Motor neuron (in vitro differentiated cells): ENCODE measurements around the gene AMT. TPM values are rescaled to one million over a fixed set of nuclear protein-coding genes. Genes with fewer than 3 reads are reported as not detected.

Experiments
- ATAC-seq, 8 experiments: fragments of 200-7000 bp; cut with Tn5 transposase; replicated peaks in 6 of 8; 2 replicates each; pipeline ENCODE4 v1.8.0; 2021; ENCODE audit warnings: mild to moderate bottlenecking in 8 of 8, moderate library complexity in 8 of 8
- H3K27ac ChIP-seq, 2 donors: fragments of 250-450 bp; sonication (Bioruptor Pico); 2 replicates each; pipeline ENCODE4 v1.9.0; 2021; ENCODE audit warnings: antibody characterized with exemption in 2 of 2, mild to moderate bottlenecking in 2 of 2, moderate library complexity in 1 of 2
- H3K4me1 ChIP-seq, 2 donors: fragments of 250-450 bp; sonication (Bioruptor Pico); replicated peaks in 1 of 2; 2 replicates each; pipeline ENCODE4 v1.6.1; 2021; ENCODE audit warnings: antibody characterized with exemption in 2 of 2, mild to moderate bottlenecking in 2 of 2, moderate library complexity in 1 of 2
- H3K4me3 ChIP-seq, 5 donors: fragments of 250-450 bp; sonication (Bioruptor Pico); 2 replicates each; pipeline ENCODE4 v1.9.0; 2021; ENCODE audit warnings: antibody characterized with exemption in 5 of 5, mild to moderate bottlenecking in 5 of 5, moderate library complexity in 4 of 5
- WGBS, 10 experiments: fragments of 450-650 bp; shearing (Covaris generic); methylation state at CpG; one replicate each; pipeline ENCODE4 v1.0.0; 2022; 5-methylcytosine and 5-hydroxymethylcytosine counted together
- in situ Hi-C, 9 experiments: fragments of 400-800 bp; cut with MboI; loops; one replicate each; pipeline ENCODE4 v1.15.0; 2021; ENCODE audit warnings: low sequenced_read_pairs in 9 of 9, low pct_unique_long_range_greater_than_20kb in 2 of 9; ENCODE audit not compliant: unreplicated experiment in 9 of 9
- total RNA-seq, 8 experiments: library from RNA; unstranded; fragments of 300-600 nt; gene quantifications; 2 replicates each; pipeline versions ENCODE4 v1.2.3 to v1.2.4, GENCODE V29; 2022

AMT gene
- total RNA-seq, 8 experiments from 2014 or later, result 2.4 to 16.1 (median 11.4) TPM

- WGBS, 10 experiments, result 93 to 100% (median 100%) methylated on average over 1 to 2 of the region's 3 CpGs; no CpG with 5 or more reads in 7 of the 10 experiments
- Histone ChIP-seq H3K27ac (no peak overlapping the region), H3K4me3 (no peak overlapping the region), H3K4me1 (peaks cover 5 to 25% of the 10 kb centered on the region in 2 donors)
- no peak for ATAC-seq
- in situ Hi-C loops, result no loop called here
These were observed 34.2 kb upstream of the AMT start for GRCh38 chr3:49456466-49456865.

DNA sequence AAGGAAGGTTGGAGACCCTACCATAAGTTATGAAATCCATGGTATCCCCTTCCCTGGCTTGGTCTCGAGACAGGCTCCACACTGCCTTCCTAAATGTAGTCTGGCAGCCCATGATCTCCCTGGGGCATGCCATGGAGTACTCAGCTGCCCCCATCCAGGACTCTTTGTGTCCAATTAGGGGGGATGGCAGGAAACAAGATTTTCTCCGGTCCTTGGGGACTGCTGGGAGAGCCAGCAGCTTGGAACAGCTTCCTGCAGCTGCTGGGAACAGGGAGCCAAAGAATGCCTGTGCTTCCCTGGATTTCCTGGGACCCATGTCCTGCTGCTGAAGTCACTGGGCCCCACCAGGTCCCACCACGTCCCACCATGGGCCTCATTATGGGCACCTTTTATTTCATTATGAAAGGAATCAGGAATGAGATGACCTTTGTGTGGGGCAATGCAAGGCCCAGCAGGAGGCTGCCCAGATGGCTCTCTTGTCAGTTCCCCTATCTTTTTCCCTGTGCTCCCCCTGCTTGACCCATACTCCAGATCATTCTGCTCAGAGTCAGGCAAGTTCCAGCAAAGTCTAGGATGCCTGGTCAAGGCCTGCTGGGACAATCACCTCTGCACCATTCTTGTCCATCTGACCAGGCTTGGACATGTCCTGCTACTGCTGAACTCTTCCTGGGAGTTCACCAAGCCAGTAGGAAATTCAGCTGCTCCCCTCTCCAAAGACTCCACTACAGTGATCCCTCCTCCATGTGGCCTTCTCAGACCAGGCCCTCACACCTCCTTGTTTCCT, 32.8 kb upstream of the AMT start:
- 50 to 100% (median 76%) methylated on average over 1 to 2 of the region's 3 CpGs; no CpG with 5 or more reads in 5 of the 10 experiments for WGBS, 10 experiments
- in situ Hi-C loops, result no loop called here

GRCh38 chr3:49454458-49454857, 32.2 kb upstream of the AMT start:
- Histone ChIP-seq H3K27ac (no peak overlapping the region), H3K4me1 (peaks cover 0 to 9% of the 10 kb centered on the region in 2 donors), H3K4me3 (no peak overlapping the region)
- peak; percentile 27 to 76 (median 54) for ATAC-seq
- in situ Hi-C loops, result no loop called here
- WGBS, 10 experiments, result 58 to 94% (median 86%) methylated on average over 2 of the region's 2 CpGs; no CpG with 5 or more reads in 7 of the 10 experiments

More for the DNA sequence above, 32.8 kb upstream of the AMT start:
- Histone ChIP-seq H3K4me3 (no peak overlapping the region), H3K4me1 (peaks cover 0 to 12% of the 10 kb centered on the region in 2 donors), H3K27ac (no peak overlapping the region)
- peak in 2 of 8 experiments; percentile 7 to 19 for ATAC-seq

- 72 to 100% (median 88%) methylated on average over 1 to 4 of the region's 4 CpGs; no CpG with 5 or more reads in 3 of the 10 experiments for WGBS, 10 experiments
- no peak overlapping the region for H3K27ac ChIP-seq
- peaks cover 0 to 3% of the 10 kb centered on the region in 2 donors for H3K4me1 ChIP-seq
- no peak overlapping the region for H3K4me3 ChIP-seq
- ATAC-seq, result no peak
- in situ Hi-C loops, result no loop called here
These were observed 31.3 kb upstream of the AMT start for GRCh38 chr3:49453621-49454020.

GRCh38 chr3:49445391-49445790, 23.1 kb upstream of the AMT start:
- ATAC-seq, result no peak
- Histone ChIP-seq H3K27ac (no peak overlapping the region), H3K4me3 (no peak overlapping the region), H3K4me1 (peaks cover 0 to 2% of the 10 kb centered on the region in 2 donors)
- in situ Hi-C loops, result loop anchor here in 4 of 9 experiments (10.0 to 25.0 kb wide), 4 partner anchors 108 to 461 kb away; partner anchors contain the start of genes CCDC71 (in 2 of the 4), KLHDC8B (in 2 of the 4), USP4 (in 2 of the 4) and P4HTM (in 1 of the 4)
- 60 to 100% (median 88%) methylated on average over 1 to 3 of the region's 5 CpGs; no CpG with 5 or more reads in 2 of the 10 experiments for WGBS, 10 experiments

GRCh38 chr3:49434731-49435130, 12.5 kb upstream of the AMT start:
- WGBS, 10 experiments, result 43 to 100% (median 86%) methylated on average over 1 to 4 of the region's 5 CpGs; no CpG with 5 or more reads in 3 of the 10 experiments
- H3K4me3 ChIP-seq, result no peak overlapping the region
- no peak for ATAC-seq
- H3K27ac ChIP-seq, result no peak overlapping the region
- in situ Hi-C loops, result loop anchor here in 4 of 9 experiments (25.0 kb wide), 3 partner anchors 97 to 447 kb away; partner anchors contain the start of genes CCDC71 (in 2 of the 4), KLHDC8B (in 2 of the 4), USP4 (in 2 of the 4) and P4HTM (in 1 of the 4)
- H3K4me1 ChIP-seq, result no peaks in the 10 kb centered on the region

- peaks cover 4 to 5% of the 10 kb centered on the region in 2 donors for H3K4me1 ChIP-seq
- H3K27ac ChIP-seq, result peak overlapping the region; percentile 88 to 91
- in situ Hi-C loops, result loop anchor here in 4 of 9 experiments (25.0 kb wide), 3 partner anchors 91 to 441 kb away; partner anchors contain the start of genes CCDC71 (in 2 of the 4), KLHDC8B (in 2 of the 4), USP4 (in 2 of the 4) and P4HTM (in 1 of the 4)
- WGBS, 10 experiments, result 0 to 28% (median 13%) methylated on average over 1 to 8 of the region's 9 CpGs; no CpG with 5 or more reads in 2 of the 10 experiments
- H3K4me3 ChIP-seq, result peak overlapping the region; percentile 58 to 85 (median 68)
- ATAC-seq, result peak in 5 of 8 experiments; percentile 1 to 6 (median 3)
These were observed 6.4 kb upstream of the AMT start for GRCh38 chr3:49428752-49429080.

DNA sequence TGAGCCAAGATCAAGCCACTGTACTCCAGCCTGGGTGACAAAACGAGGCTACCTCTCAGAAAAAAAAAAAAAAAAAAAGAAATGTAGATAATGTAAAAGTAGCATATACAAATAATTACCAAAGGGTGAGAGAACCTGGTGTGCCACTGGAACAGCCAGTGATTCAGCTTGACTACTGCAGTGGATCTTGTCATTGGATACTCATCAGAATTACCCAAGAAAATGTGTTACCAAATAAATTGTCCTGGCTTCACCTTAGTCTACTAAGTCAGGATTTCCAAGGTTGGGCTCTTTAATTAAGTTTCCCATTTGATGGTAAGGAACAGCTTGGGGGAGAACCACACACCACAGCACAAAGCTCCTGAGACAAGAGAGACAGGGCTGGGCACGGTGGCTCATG, 5.3 kb upstream of the AMT start:
- H3K4me3 ChIP-seq, result no peak overlapping the region
- in situ Hi-C loops, result loop anchor here in 4 of 9 experiments (25.0 kb wide), 3 partner anchors 90 to 440 kb away; partner anchors contain the start of genes CCDC71 (in 2 of the 4), KLHDC8B (in 2 of the 4), USP4 (in 2 of the 4) and P4HTM (in 1 of the 4)
- 60 to 100% (median 100%) methylated on average over 1 to 2 of the region's 2 CpGs; no CpG with 5 or more reads in 1 of the 10 experiments for WGBS, 10 experiments
- no peak for ATAC-seq
- peaks cover 4 to 5% of the 10 kb centered on the region in 2 donors for H3K4me1 ChIP-seq
- H3K27ac ChIP-seq, result no peak overlapping the region

DNA sequence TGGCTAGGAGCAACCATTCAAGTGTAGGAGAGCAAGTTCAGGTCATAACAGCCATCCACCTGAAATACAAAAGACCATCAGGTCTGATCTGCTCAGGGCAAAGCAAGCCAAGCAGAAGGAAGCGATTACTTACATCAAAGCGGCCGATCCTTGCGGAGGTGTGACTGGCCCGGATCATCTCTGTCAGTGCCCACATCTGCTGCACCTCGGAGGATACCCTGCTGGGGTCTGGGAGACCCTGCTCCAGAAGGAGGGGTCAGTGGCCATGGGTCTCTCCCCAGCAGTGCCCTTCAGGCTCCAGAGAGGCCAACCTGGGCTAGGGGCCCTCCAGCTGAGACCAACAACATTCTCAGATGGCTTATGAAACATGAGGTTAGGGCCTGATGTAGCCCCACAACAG, 2.5 kb upstream of the AMT start:
- ATAC-seq, result no peak
- H3K4me3 ChIP-seq, result no peak overlapping the region
- in situ Hi-C loops, result loop anchor here in 4 of 9 experiments (25.0 kb wide), 3 partner anchors 88 to 438 kb away; partner anchors contain the start of genes CCDC71 (in 2 of the 4), KLHDC8B (in 2 of the 4), USP4 (in 2 of the 4) and P4HTM (in 1 of the 4)
- 20 to 94% methylated on average over 1 to 6 of the region's 6 CpGs; no CpG with 5 or more reads in 8 of the 10 experiments for WGBS, 10 experiments
- H3K4me1 ChIP-seq, result peaks cover 4 to 5% of the 10 kb centered on the region in 2 donors
- H3K27ac ChIP-seq, result no peak overlapping the region

DNA sequence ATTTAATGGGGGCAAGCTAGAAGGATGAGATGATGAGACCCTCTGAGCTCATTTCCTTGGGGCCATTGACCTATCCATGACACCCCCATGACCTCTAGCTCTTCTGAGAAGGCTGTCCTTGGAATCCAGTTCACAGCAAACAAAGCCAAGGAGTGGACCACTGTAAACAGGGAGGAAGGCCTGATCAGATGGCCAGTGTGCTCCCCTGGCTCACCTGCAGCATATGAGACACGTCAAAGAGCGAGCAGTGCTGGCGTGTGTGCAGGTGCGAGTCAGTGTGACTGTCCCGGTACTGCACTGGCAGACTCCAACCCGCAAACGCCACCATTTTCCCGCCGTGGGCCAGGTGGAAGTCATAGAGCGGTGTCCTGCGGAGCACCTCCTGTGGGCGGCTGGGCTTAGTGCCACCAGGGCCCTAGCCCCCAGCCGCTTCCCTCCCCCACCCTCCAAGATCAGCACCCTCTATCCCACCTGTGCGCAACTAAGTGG, 339 bp downstream of the AMT start:
- WGBS, 10 experiments, result 28 to 50% methylated on average over 2 of the region's 14 CpGs; no CpG with 5 or more reads in 8 of the 10 experiments
- peak in 5 of 8 experiments; percentile 46 to 76 (median 67) for ATAC-seq
- Histone ChIP-seq H3K4me3 (peak overlapping the region; percentile 34 to 48 (median 38)), H3K27ac (peak overlapping the region; percentile 54 to 60), H3K4me1 (no peaks in the 10 kb centered on the region)
- in situ Hi-C loops, result no loop called here

DNA sequence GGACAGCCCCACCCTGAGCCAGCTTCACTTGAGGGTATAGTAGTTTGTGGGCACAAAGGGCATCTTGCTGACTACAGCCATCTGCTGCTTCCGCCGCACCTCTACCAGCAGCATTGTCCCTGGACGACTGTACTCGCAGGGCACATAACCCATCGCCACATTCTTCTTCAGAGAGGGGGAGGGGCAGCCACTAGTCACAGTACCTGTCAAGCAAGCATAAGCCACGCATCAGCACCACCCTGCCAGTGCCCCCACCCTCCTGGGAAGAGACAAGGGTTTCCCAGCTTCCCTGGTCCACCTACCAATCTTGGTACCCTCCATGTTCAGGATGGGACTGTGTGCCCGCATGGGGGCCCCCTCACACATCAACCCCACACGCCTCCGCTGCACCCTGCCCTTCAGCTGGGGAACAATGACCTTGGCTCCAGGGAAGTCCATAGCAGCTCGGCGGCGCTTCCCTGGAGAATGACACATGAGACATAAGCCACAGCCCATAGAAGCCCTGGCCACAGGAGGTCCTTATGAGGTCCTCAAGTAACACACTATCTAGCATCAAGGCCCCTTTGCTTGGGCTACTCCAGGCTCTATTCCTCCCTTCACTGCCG, 4.7 kb downstream of the AMT start:
- WGBS, 10 experiments, result 67 to 100% (median 91%) methylated on average over 1 to 6 of the region's 13 CpGs; no CpG with 5 or more reads in 6 of the 10 experiments
- H3K4me3 ChIP-seq, result no peak overlapping the region
- ATAC-seq, result no peak
- H3K4me1 ChIP-seq, result peaks cover 7 to 8% of the 10 kb centered on the region in 2 donors
- in situ Hi-C loops, result no loop called here
- no peak overlapping the region for H3K27ac ChIP-seq

DNA sequence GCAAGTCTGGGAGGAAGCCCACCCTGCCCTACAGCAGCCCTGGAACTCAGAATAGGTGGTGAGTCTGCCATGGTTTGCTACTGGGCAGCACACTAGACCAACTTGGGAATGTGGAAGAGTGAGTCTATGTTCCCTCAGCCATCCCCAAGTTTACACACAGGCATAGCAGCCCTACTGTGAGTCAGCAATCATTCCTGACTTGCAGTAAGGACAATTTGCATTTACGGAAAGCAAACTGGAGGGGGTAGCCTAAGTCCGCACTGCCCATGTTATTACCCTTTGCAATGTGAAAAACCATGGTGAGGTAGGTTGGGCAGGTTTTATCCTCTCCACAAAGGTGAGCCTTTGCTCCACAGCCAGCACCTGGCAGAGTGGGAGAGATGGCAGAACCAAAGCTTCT, 5.4 kb downstream of the AMT start:
- 50 to 100% (median 80%) methylated on average over 1 to 2 of the region's 2 CpGs; no CpG with 5 or more reads in 4 of the 10 experiments for WGBS, 10 experiments
- Histone ChIP-seq H3K4me1 (peaks cover 7 to 8% of the 10 kb centered on the region in 2 donors), H3K27ac (no peak overlapping the region), H3K4me3 (no peak overlapping the region)
- in situ Hi-C loops, result no loop called here
- ATAC-seq, result no peak
